Small intestine (tissue), 7 donors: ENCODE measurements around the gene ARHGAP8. TPM values are rescaled to one million over a fixed set of nuclear protein-coding genes. Genes with fewer than 3 reads are reported as not detected.

Source experiments
- DNase-seq, 2 donors: peaks; one replicate each; pipeline versions ENCODE4 v3.0.0 to v3.0.0-alpha.2; 2013
- FAIRE-seq: peaks from 2 replicates; lab custom pipeline; 2012; peaks lifted over from hg19 to GRCh38; lab: Jason Lieb, UNC
- H3K27ac ChIP-seq, 3 donors: one replicate each; pipeline ENCODE4 v1.5.1; 2013; ENCODE audit warnings: low read length in 2 of 3, mild to moderate bottlenecking in 2 of 3, control low read depth in 1 of 3, inconsistent platforms in 1 of 3, low read depth in 1 of 3, moderate library complexity in 1 of 3
- H3K27me3 ChIP-seq, 3 donors: one replicate each; pipeline ENCODE4 v1.6.1; 2013; ENCODE audit warnings: low read length in 3 of 3, inconsistent platforms in 1 of 3; ENCODE audit not compliant: control insufficient read depth in 3 of 3, insufficient read depth in 3 of 3
- H3K36me3 ChIP-seq, 3 donors: one replicate each; pipeline ENCODE4 v1.6.1; 2013; ENCODE audit warnings: low read length in 3 of 3, inconsistent platforms in 1 of 3, low read depth in 1 of 3, mild to moderate bottlenecking in 1 of 3, moderate library complexity in 1 of 3; ENCODE audit not compliant: control insufficient read depth in 3 of 3, insufficient read depth in 2 of 3
- H3K4me1 ChIP-seq, 3 donors: one replicate each; pipeline ENCODE4 v1.6.1; 2013; ENCODE audit warnings: low read length in 2 of 3, inconsistent platforms in 1 of 3, low read depth in 1 of 3, mild to moderate bottlenecking in 1 of 3, moderate library complexity in 1 of 3; ENCODE audit not compliant: control insufficient read depth in 3 of 3, insufficient read depth in 2 of 3
- H3K4me3 ChIP-seq, 3 donors: one replicate each; pipeline ENCODE4 v1.5.1; 2013; ENCODE audit warnings: low read length in 3 of 3, control low read depth in 1 of 3, inconsistent platforms in 1 of 3, low read depth in 1 of 3, mild to moderate bottlenecking in 1 of 3, moderate library complexity in 1 of 3
- H3K9me3 ChIP-seq, 2 donors: one replicate each; pipeline ENCODE4 v1.6.1; 2013; ENCODE audit warnings: low read depth in 1 of 2, low read length in 1 of 2; ENCODE audit not compliant: control insufficient read depth in 2 of 2, insufficient read depth in 1 of 2
- WGBS, 3 donors: extraction: QIAGEN DNeasy Blood & Tissue Kit; methylation state at CpG; one replicate each; pipeline ENCODE4 v1.1.7; 2013; 5-methylcytosine and 5-hydroxymethylcytosine counted together
- polyA plus RNA-seq, 4 donors: library from polyadenylated mRNA; stranded (reverse) in 3 of 4; unstranded in 1 of 4; fragments of 200-250 nt in 3 of 4; fragments of 120-200 nt in 1 of 4; gene quantifications; one replicate each; pipeline versions ENCODE4 v1.2.1 to v1.2.3, GENCODE V29; 2013
- donor health status: healthy with polysubstance abuse.
- donor health status: control.
- donor health status: control.
- donor health status: Bipolar disorder and iron deficiency.
- donor health status: healthy.

Gene ARHGAP8
- polyA plus RNA-seq, 4 donors: 1.6 to 20.3 (median 9.3) TPM

- no peak for DNase-seq
These were observed 34.2 kb downstream of the ARHGAP8 start for GRCh38 chr22:44786610-44787009.

GRCh38 chr22:44787832-44788231, 35.5 kb downstream of the ARHGAP8 start:
- Histone ChIP-seq H3K4me3 (no peak overlapping the region), H3K27me3 (no peaks in the 10 kb centered on the region), H3K27ac (no peak overlapping the region), H3K9me3 (no peaks in the 10 kb centered on the region), H3K4me1 (no peaks in the 10 kb centered on the region), H3K36me3 (peaks cover 0 to 7% (median 0%) of the 10 kb centered on the region in 3 donors)
- FAIRE-seq: no peak
- 78 to 85% (median 83%) methylated on average over 3 of the region's 3 CpGs for WGBS, 3 donors
- DNase-seq: no peak

More at GRCh38 chr22:44786610-44787009, 34.2 kb downstream of the ARHGAP8 start:
- H3K4me3 ChIP-seq: no peak overlapping the region
- H3K27ac ChIP-seq: no peak overlapping the region
- no peaks in the 10 kb centered on the region for H3K4me1 ChIP-seq
- no peaks in the 10 kb centered on the region for H3K27me3 ChIP-seq
- H3K9me3 ChIP-seq: no peaks in the 10 kb centered on the region
- H3K36me3 ChIP-seq: peaks cover 0 to 7% (median 0%) of the 10 kb centered on the region in 3 donors
- no peak for FAIRE-seq
- WGBS, 3 donors: 79 to 80% (median 79%) methylated on average over 7 of the region's 7 CpGs

GRCh38 chr22:44793106-44793505, 40.7 kb downstream of the ARHGAP8 start:
- no peaks in the 10 kb centered on the region for H3K4me1 ChIP-seq
- H3K27ac ChIP-seq: no peak overlapping the region
- DNase-seq: no peak
- H3K4me3 ChIP-seq: no peak overlapping the region
- no peaks in the 10 kb centered on the region for H3K9me3 ChIP-seq
- no peaks in the 10 kb centered on the region for H3K27me3 ChIP-seq
- H3K36me3 ChIP-seq: peaks cover 0 to 4% (median 0%) of the 10 kb centered on the region in 3 donors
- 81 to 94% (median 91%) methylated on average over 10 of the region's 10 CpGs for WGBS, 3 donors
- no peak for FAIRE-seq

GRCh38 chr22:44793506-44794172, 41.3 kb downstream of the ARHGAP8 start:
- Histone ChIP-seq H3K36me3 (peaks cover 0 to 4% (median 0%) of the 10 kb centered on the region in 3 donors), H3K4me3 (no peak overlapping the region), H3K27me3 (no peaks in the 10 kb centered on the region), H3K27ac (no peak overlapping the region), H3K9me3 (no peaks in the 10 kb centered on the region), H3K4me1 (no peaks in the 10 kb centered on the region)
- 80 to 91% (median 88%) methylated on average over 24 of the region's 24 CpGs for WGBS, 3 donors
- no peak for DNase-seq
- no peak for FAIRE-seq

- Histone ChIP-seq H3K36me3 (peaks cover 0 to 4% (median 0%) of the 10 kb centered on the region in 3 donors), H3K27ac (no peak overlapping the region), H3K9me3 (no peaks in the 10 kb centered on the region), H3K4me3 (no peak overlapping the region), H3K27me3 (no peaks in the 10 kb centered on the region), H3K4me1 (no peaks in the 10 kb centered on the region)
- FAIRE-seq (no peak), DNase-seq (no peak)
- 73 to 88% (median 83%) methylated on average over 15 to 18 of the region's 18 CpGs for WGBS, 3 donors
These were observed 43.6 kb downstream of the ARHGAP8 start for GRCh38 chr22:44795701-44796630.

- 70 to 92% (median 84%) methylated on average over 9 of the region's 9 CpGs for WGBS, 3 donors
- H3K27ac ChIP-seq: no peak overlapping the region
- FAIRE-seq: no peak
- no peaks in the 10 kb centered on the region for H3K27me3 ChIP-seq
- no peak overlapping the region for H3K4me3 ChIP-seq
- no peaks in the 10 kb centered on the region for H3K9me3 ChIP-seq
- peaks cover 0 to 4% (median 0%) of the 10 kb centered on the region in 3 donors for H3K36me3 ChIP-seq
- DNase-seq: no peak
- no peaks in the 10 kb centered on the region for H3K4me1 ChIP-seq
These were observed 44.9 kb downstream of the ARHGAP8 start for GRCh38 chr22:44797181-44797725.

- FAIRE-seq (no peak), DNase-seq (no peak)
- no peak overlapping the region for H3K4me3 ChIP-seq
- H3K27ac ChIP-seq: no peak overlapping the region
- WGBS, 3 donors: 85 to 92% (median 85%) methylated on average over 16 of the region's 16 CpGs
- no peaks in the 10 kb centered on the region for H3K4me1 ChIP-seq
- H3K27me3 ChIP-seq: no peaks in the 10 kb centered on the region
- no peaks in the 10 kb centered on the region for H3K9me3 ChIP-seq
- peaks cover 0 to 10% (median 0%) of the 10 kb centered on the region in 3 donors for H3K36me3 ChIP-seq
These were observed 46.9 kb downstream of the ARHGAP8 start for GRCh38 chr22:44799077-44799945.
